CD4-positive, alpha-beta T cell treated with Interleukin-6 for 4 hours (primary cell): ENCODE results near the gene MBNL1.
"Not testable (repeated sequence)": the region's sequence is repeated elsewhere in the genome, so short reads cannot be mapped to it uniquely, and the experiment has no call there.

ENCODE experiments used
- DNase-seq: peaks from one replicate; pipeline ENCODE4 v3.0.0-alpha.2; 2020; ENCODE audit warnings: mixed read lengths

MBNL1 gene

DNA sequence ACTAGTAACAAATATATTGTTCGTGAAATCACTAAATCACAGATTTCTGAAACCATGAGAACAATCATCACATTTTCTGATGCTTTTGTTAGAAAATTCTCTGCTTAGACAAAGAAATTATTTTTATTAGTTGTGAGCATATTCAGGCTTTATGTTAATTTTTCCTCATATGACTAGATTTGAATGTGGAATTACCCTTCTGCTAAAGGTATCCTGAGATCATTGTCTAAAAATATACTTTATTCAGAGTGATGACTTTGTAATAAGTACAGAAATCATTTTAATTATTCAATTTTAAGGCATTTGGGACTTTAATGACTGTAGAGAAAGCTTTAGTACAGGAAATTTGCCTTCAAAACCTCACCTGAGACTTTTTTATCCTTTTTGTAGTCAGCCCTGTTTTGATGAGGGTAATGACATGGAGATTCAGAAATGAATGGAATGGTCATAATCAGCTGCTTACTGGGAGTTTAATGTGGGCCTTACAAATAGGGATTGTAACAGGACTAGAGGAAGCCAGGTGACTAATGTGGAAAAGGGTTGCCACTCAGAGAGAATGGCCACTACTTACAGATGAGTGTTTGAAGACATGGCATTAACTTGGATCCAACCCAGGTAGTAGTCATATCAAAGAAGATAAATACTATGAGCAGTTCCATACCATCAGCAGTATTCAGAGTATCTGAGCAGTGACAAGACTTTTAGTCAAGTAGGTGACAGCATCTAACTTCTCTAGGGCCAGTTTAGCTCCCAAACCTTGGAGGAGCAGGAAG, 148.3 kb downstream of the MBNL1 start:
- no peak for DNase-seq

DNA sequence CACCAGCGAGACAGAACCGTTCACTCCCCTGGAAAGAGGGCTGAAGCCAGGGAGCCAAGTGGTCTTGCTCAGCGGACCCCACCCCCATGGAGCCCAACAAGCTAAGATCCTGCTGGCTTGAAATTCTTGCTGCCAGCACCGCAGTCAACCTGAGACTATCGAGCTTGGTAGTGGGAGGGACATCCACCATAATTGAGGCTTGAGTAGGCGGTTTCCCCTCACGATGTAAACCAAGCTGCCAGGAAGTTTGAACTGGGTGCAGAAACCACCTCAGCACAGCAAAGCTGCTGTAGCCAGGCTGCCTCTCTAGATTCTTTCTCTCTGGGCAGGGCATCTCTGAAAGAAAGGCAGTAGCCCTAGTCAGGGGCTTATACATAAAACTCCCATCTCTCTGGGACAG, 151.0 kb downstream of the MBNL1 start:
- DNase-seq = no peak

DNA sequence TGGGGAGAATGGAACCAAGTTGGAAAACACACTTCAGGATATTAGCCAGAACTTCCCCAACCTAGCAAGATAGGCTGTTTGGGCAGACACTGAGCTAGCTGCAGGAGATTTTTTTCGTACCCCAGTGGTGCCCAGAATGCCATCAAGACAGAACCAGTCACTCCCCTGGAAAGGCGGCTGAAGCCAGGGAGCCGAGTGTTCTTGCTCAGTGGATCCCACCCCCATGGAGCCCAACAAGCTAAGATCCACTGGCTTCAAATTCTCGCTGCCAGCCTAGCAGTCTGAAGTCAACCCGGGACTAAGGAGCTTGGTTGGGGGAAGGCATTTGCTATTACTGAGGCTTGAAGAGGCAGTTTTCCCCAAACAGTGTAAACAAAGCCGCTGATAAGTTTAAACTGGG, 152.4 kb downstream of the MBNL1 start:
- no peak for DNase-seq

DNA sequence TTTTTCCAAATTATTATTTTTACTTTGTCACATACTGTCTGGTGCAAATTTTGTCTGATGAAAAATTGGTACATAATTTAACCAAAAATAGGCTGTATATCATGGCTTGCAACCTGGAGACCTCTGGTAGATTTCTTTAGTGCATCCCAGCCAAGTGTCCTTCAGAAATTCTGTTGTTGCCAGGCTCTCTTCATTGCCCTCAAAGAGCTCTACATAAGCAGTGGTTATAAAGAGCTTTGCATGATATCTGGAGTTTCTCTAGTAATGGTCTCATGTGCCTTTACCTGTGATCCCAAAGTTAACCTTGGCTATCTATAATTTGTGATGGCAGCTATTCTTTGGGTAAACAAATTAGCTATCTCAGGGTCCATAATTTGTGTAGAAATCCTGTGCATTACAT, 157.7 kb downstream of the MBNL1 start:
- DNase-seq = no peak

DNA sequence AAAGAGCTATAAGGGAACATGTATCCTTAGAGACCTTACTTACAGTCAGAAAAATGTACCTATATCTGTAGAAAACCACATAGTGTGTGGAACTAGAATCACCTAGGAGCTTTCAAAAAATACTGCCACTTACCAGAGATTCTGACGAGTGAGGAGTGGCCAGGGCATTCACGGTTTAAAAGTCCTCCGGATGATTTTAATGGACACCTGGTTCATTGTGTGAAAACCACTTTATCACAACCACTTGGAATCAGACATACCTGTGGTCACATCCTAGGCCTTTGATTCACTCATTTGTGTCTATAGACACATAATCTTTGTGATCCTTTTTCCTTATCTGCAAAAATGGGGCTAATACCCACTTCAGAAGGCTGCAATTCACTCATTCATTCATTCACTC, 159.8 kb downstream of the MBNL1 start:
- DNase-seq = no peak

DNA sequence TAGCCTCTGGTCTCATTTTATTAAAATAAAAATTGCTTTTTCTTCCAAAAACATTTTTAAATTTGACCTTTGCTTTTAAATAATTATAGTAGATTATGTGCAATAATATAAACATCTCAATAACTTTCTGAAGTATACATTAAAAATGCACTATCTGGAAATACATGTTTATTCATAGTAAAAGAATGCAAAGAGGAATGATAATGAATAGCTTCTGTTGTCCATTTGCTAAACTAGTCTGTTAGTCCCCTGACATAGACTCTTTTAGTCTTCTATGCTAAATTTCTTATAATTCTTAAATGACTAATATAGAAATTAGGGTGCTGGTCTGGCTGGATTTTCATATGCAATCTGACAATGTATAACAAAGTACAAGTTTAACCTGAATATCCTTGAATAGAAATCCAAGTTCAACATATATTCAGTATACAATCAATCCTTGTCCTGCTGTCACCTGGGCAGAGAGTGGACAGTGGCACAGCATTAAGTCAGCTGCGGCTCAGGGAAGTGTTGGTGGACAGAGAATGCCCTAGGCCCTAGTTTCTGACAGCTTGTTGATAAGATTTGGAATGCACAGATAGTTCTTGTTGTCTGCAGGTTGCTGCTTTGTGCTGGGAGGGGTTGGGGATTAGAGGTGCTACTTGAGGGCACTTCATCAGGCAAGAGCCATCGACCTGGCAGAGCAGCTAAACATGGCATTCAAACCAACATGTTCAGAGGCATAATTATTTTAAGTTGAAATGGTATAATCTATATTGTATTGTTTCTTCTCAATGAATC, 161.7 kb downstream of the MBNL1 start:
- no peak for DNase-seq

DNA sequence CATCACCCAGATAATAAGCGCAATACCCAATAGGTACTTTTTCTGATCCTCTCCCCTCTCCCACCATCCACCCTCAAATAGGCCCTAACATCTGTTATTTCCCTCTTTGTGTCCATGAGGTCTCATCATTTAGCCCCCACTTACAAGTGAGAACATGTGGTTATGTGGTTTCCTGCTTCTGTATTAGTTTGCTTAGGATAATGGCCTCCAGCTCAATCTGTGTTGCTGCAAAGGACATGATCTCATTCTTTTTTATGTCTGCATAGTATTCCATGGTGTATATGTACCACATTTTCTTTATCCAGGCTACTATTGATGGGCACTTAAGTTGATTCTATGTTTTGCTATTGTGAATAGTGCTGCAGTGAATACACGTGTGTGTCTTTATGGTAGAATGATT, 165.4 kb downstream of the MBNL1 start:
- DNase-seq = no peak

DNA sequence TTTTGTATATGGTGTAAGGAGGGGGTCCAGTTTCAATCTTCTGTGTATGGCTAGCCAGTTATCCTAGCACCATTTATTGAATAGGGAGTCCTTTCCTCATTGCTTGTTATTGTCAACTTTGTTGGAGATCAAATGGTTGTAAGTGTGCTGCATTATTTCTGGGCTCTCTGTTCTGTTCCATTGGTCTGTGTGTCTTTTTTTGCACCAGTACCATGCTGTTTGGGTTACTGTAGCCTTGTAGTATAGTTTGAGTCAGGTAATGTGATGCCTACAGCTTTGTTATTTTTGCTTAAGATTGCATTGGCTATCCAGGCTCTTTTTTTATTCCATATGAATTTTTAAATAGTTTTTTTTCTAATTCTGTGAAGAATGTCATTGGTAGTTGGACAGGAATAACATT, 166.5 kb downstream of the MBNL1 start:
- DNase-seq = not testable (repeated sequence)

DNA sequence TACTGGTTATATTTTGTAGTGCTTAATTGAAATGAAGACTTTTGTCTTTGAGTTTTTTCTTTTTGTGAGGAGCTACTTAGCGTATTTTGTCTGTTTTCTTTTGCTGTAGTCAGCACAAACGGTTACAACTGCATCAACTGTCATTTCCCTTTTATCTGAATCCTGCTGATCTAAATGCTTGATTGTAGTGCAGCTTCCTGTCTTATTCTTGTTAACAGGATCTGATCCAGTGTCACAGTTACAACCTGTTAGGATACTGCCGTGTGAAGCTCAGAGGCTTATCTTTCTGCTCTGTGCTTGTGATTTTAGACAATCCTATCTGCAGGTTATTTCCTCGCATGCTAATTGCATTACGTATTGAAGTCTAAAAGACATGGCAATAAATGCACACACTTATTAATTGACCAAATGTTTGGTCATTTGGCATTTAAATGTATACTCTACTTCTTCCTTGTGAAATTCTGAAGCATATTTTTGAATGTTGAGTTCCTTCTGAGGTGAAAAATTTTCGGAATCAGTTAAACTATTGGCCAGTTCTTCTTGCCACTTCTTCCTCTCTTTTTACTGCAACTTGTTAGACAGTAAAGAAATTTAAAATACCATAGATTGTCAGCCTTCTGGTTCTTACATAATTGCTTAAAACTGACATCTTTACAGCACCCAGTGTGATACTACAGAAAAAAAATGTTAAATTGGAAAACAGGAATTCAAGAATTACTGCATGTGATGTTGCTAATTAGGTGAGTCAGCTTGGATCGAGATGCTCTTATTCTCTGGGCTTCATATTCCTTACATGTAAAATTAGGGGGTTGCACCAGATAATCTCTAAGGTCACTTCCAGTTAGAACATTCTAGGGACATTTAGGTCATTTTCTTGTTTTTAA, 168.2 kb downstream of the MBNL1 start:
- DNase-seq = no peak

DNA sequence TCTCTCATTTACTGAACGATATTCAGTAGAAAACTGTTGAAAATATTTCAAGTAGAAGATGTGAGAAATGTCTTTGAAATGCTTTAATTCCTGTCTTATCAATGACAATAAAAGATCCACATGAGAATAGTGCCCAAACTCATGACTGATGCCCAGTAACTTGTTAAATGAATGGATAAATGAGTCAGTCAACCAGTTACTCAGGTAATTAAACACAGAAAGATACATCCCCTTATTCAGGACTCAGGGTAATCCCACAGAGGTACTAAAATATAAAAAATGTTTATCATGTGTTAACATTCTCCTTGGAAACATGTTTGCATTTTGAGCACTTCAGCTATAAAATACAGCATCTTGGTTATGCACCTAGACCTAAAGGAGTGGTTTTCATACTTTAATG, 169.5 kb downstream of the MBNL1 start:
- DNase-seq = no peak

DNA sequence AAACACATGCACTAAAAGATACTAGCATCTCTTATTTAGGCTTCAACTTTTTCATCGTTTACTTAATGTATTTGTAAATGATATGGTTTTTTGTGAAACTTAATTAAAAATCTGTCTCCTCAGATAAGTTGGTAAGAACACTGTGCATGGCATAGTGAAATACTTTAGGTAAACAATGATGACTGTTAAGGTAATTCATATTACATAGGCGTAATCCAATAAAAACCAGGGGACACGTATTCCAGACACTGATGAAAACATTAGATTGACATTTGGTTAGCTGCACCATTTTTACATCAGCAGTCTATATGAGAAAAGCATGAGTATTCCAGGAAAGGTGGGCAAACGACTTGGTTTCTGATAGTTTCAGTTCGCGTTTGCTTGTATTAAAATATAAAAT, 170.0 kb downstream of the MBNL1 start:
- no peak for DNase-seq

DNA sequence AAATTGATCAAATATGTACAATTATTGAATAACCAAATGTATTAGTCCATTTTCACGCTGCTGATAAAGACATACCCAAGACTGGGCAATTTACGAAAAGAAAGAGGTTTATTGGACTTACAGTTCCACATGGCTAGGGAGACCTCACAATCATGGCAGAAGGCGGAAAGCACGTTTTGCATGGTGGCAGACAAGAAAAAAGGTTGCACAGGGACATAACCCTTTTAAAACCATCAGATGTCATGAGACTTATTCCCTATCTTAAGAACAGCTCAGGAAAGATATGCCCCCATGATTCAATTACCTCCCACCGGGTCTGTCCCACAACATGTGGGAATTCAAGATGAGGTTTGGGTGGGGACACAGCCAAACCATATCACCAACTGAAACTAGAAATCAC, 171.5 kb downstream of the MBNL1 start:
- not testable (repeated sequence) for DNase-seq

DNA sequence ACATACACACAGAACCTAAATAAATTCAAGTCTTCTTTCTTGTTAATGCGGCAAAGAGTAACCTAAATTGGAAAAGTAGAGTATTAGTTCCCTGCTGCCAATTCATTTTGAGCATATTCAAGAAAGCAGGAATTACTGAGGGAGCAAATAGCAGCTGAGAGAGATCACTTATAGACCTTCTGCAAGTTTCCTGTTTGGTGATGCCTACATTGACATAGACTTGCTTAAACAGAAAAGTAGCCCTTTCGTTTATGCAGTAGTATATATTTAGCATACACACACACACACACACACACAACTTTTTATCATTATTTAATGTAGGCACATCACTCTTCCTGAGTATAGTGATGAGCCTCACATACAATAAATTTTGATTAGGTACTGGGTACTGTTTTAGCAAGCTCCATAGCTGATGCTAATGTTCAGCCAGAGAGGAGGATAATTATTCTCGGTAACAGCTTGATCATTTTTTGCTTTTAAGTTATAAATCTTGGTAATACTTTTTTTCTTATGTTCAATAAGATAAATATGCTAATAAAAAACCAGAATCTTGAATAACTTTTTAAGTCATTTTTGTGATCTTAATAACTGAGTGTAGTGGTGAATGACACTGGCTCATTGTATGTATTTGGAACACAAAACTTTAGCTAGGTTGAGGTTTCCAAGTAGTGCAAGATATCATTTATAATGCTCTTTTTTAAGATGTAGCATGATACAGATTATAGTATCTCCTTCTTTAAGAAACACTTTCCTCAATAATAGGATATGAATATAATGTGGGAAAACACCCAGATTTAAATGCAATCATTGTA, 174.7 kb downstream of the MBNL1 start:
- DNase-seq = no peak

DNA sequence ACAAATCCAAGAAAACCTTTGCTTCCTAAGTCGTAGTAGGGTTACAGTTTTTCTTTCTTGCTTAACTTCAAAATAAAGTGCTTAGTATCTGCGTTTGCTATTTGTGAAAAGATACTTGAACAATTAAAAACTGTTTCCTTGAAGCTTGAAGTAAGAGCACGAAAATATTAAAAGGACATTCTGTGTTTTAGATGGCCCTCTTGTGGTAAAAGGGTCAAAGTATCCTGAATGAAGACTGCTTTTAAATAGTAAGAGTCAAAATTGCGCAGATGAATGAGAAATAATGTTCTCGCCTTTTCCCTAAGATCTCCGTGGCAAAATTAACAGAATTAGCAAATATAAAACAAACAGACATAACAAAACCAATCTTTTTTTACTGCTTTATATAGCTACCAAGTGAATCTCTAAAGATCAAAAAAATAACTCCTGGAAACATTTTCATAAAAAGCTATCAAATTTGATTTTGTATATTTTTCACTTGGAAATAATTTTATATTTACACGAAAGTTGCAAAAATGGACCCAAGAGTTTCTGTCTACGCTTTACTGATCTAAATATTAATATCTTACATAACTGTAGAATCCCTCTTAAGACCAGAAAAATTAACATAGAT, 175.4 kb downstream of the MBNL1 start:
- DNase-seq = no peak

DNA sequence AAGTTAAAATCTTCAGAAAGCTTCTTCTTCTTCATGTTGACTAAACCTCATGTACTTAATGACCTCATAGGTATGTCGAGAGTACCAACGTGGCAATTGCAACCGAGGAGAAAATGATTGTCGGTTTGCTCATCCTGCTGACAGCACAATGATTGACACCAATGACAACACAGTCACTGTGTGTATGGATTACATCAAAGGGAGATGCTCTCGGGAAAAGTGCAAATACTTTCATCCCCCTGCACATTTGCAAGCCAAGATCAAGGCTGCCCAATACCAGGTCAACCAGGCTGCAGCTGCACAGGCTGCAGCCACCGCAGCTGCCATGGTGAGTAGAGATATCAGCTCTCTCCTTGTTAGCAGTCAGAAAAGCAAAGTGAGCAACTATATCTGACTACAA, 176.5 kb downstream of the MBNL1 start:
- DNase-seq = no peak

DNA sequence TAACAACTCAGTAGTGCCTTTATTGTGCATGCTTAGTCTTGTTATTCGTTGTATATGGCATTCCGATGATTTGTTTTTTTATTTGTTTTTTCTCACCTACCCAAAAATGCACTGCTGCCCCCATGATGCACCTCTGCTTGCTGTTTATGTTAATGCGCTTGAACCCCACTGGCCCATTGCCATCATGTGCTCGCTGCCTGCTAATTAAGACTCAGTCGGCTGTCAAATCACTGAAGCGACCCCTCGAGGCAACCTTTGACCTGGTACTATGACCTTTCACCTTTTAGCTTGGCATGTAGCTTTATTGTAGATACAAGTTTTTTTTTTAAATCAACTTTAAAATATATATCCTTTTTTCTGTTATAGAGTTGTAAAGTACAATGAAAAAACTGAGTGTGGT, 177.8 kb downstream of the MBNL1 start:
- DNase-seq = no peak

DNA sequence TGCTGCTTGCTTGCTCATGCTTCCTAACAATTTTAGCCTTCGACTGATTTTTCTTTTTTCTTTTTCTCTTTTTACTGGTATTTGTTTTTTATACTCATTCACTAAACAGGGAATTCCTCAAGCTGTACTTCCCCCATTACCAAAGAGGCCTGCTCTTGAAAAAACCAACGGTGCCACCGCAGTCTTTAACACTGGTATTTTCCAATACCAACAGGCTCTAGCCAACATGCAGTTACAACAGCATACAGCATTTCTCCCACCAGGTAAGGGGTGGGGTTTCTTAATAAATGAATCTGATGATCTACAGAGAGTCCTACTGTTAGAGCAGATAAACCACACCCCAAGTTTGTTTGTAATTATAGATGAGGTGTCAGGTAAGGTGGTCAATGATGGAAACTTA, 178.8 kb downstream of the MBNL1 start:
- no peak for DNase-seq

DNA sequence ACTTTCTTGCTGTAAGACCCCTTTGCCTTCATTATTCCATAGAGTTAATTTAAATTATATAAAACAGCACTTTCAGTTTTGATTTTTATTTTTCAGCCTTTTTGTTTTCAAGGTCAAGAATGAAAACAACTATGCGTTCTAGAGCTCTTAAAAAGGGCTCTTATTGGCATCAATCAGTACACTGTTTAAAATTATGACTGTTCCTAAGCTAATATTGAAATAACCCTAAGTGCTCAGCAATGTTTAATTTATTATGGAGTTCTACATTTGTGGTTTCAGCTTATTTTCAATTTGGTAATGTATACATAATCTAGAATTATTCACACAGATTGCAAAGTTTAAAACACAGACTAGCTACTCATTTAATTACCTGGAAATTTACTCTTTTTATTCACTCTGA, 179.4 kb downstream of the MBNL1 start:
- DNase-seq = no peak

DNA sequence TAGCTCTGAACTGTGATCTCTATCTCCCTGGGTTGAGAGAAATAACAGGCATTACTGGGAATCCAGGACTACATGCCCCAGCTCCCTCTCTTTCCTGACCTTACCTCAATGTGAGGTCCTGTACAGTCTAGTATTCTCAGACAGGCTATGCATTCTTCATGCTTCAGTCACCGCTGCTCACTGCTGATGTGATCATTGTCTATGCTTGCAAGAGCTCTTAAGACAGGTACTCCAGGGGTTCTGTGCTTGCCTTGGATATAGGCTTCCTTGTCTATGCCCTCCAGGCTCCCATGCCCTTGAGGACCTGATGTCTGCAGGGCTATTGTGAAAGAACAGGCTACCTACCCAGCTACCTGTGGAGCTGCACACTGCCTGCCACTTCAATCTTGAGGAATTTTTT, 183.6 kb downstream of the MBNL1 start:
- no peak for DNase-seq

DNA sequence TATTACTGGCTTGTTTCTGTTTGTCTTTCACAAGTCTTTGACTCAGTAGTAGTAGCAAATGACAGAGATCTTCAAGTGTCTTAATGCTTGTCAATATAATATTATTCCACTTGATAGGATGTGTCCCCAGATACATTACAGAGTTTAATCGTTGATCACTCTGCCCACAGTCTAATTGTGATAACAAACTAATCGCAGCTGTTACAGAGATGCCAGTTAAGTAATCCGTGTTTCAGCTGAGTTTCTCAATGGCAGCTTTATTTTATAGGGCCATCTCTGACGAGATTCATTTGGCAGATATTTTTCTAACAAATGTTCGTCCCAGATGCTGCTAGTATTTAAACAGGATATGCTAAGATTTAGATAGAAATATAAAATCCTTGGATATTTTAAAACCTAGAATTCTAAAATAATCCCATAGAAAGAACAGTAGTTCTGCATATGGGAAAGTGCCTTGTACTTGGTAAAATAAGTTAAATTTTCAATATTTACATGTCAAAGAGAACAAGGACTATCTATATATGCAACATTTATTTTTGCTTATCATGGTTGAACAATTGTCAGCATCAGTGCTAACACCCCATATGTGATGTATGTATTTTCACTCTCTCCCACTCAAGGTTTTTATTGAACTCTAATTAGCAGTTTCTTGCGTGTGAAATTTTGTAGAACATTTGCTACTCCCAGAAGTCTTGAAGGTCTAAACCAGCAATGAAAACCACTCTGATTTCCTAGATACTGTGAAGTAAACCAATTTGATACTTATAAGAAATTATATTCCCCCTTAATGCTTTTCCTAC, 185.5 kb downstream of the MBNL1 start:
- no peak for DNase-seq

DNA sequence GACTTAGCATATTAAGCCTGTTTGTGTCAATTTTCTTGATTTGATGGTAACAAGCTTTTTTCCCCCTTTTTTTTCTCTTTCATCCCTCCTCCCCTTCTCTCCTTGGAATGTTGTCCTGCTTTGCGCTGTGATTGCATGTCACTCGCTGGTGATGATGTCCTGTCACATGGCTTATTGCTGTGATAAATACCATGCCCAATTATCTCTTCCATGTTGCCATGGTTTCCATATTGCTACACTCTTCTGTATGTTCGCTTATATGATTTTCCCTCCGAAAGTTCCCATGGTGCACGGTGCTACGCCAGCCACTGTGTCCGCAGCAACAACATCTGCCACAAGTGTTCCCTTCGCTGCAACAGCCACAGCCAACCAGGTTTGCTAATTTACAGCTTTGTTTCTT, 187.3 kb downstream of the MBNL1 start:
- no peak for DNase-seq
